Measurements from ENCODE around the gene DPEP1. TPM values are rescaled to one million over a fixed set of nuclear protein-coding genes. Genes with fewer than 3 reads are reported as not detected.

Gene DPEP1
- polyA plus RNA-seq, 5 donors, result 4.6 to 13.1 (median 7.0) TPM

DNA sequence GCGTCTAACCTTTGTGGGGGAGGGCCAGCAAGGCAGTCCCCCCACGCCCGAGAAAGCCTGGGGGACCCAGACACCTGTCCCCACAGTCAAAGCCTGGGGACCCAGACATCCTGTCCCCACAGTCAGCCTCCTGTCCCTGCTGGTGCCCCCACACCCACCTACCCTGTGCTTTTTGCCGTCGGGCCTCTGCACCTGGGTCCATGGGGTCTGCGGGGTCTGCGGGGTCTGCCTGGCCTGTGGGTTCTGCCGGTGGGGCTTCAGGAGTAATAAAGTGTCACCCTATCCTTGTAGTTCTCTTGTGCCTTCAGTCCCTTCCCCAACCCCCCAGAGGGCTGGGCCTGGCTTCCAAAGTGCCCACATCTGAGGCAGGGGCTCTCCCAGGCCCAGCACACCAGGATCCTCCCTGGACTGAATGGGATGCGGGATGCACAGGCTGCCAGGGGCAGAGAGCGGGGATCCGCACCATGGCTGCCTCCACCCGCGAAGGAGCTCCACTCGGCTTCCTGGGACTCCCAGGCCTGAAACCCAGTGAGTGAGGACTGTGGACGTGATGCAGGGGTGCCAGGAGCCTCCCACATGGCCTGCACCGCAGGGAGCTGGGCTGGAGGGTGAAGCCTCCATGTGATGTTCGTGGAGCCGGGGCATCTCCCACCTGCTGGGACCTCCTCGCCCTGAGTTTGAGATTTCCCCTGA is 16.3 kb upstream of the DPEP1 start:
- DNase-seq, result no peak

GRCh38 chr16:89598199-89598598 is 15.2 kb upstream of the DPEP1 start:
- DNase-seq, result no peak

- DNase-seq, result no peak
These were observed 14.0 kb upstream of the DPEP1 start for GRCh38 chr16:89599451-89599858.

DNA sequence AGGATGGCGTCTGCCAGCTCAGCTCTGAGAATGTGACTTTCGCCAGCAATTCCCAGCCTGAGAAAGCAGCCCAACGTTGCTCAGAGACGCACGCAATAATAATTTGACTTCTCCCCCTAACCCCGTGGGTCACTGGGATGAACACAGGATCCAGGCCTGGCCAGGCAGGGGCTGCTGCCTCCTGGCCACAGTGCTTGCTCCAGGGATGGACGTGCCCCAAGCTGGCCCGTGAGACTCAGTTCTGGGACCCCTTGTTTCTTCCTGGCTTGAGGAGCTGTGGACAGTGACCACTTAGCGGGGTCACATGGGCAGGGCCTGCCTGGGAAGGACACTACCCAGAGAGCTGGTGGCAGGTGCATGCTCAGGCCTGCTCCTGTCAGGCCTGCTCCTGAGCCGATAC is 13.5 kb upstream of the DPEP1 start:
- no peak for DNase-seq

DNA sequence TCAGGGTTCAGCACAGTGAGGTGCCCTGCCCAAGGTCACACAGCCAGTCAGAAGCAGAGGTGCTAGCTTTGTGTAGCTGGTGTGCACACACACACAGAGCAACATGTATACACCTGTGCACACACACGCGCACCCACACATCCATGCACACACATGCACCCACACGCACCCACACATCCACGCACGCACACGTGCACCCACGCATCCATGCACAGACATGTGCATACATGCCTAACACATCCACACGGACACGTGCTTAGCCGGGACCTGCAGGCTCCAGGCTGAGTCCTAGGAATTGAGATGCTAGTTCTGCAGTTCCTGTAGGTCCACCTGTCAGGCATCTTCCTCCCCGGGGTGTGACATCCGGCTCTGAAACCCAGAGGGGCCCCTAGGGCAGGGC is 13.0 kb upstream of the DPEP1 start:
- no peak for DNase-seq

DNA sequence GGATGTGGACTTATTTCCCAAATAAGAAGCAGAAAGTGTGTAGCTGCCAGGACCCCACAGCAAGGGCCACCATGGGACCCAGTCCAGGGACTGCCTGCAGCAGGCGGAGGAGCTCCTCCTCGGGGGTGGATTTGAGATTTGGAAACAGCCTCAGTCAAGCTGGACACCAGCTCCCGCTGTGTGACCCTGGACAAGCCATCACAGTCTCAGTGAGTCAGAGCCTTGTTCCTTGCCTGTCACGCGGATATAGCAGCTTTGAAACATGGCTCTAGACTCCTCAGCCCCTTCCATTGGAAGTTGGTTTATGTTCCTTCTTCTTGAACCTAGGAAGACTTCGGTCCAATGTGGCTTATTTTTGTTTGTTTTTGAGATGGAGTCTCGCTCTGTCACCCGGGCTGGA is 12.5 kb upstream of the DPEP1 start:
- DNase-seq, result no peak

- DNase-seq, result no peak
These were observed 11.6 kb upstream of the DPEP1 start for GRCh38 chr16:89601906-89602272.

- DNase-seq, result no peak
These were observed 11.0 kb upstream of the DPEP1 start for GRCh38 chr16:89602273-89602951.

DNA sequence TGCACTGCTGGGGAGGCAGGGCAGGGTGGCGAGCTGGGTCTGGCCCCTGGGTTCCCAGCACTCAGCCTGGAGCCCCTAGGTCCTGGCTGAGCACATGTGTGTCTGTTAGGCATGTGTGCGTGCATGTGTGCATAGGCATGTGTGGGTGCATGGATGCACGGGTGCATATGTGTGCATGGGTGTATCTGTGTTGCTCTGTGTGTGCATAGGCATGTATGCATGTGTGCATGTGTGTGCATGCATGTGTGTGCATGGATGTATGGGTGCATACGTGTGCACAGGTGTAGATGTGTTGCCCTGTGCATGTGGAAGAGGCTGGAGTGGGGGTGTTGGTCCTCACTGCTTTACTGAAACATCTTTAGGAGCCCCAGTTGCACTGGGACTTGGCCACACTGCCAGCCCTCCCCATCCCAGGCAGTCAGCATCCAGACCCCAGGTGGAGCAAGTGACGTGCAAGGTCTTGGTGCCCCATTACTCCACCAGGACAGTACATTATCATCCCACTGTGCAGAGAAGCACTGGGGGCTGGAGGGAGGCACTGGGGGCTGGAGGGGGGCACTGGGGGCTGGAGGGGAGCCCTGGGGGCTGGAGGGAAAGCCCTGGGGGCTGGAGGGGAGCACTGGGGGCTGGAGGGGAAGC is 10.4 kb upstream of the DPEP1 start:
- no peak for DNase-seq

GRCh38 chr16:89604764-89605163 is 8.7 kb upstream of the DPEP1 start:
- DNase-seq, result no peak

GRCh38 chr16:89605186-89605970 is 8.1 kb upstream of the DPEP1 start:
- no peak for DNase-seq

DNA sequence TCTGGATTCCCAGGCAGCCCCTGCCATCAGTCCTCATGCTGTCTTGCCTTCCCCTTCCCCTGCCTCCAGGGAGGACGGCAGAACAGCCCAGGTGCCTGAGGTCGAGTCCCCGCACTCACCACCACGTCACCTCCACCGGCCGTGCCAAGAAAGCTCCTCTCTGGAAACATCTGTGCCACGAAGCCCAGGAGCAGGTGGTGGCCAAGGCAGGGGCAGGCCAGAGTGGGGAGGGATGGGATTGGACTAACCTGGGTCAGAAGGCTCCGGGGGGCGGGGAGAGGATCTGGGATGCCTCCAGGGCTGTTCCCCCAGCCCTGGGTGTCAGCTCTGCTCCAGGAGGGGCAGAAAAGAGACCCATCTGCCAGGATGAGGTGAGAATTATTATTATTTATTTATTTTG is 7.4 kb upstream of the DPEP1 start:
- no peak for DNase-seq

DNA sequence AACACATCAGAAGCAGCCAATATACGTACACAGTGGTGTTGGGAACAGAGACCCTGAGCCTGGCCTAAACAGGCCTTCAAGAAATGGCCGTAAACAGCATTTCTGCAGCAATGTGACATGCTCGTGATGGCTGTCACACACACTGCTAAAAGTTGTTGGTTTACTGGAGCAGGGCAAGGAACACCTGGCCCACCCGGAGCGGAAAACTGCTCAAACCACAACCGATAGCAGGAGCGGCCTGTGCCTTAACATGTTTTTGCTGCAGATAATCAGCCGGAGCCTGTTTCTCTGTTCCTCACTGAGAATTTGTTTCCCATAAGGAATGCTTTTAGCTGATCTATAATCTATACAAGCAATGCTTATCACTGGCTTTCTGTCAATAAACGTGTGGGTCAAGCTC is 6.0 kb upstream of the DPEP1 start:
- DNase-seq, result no peak

DNA sequence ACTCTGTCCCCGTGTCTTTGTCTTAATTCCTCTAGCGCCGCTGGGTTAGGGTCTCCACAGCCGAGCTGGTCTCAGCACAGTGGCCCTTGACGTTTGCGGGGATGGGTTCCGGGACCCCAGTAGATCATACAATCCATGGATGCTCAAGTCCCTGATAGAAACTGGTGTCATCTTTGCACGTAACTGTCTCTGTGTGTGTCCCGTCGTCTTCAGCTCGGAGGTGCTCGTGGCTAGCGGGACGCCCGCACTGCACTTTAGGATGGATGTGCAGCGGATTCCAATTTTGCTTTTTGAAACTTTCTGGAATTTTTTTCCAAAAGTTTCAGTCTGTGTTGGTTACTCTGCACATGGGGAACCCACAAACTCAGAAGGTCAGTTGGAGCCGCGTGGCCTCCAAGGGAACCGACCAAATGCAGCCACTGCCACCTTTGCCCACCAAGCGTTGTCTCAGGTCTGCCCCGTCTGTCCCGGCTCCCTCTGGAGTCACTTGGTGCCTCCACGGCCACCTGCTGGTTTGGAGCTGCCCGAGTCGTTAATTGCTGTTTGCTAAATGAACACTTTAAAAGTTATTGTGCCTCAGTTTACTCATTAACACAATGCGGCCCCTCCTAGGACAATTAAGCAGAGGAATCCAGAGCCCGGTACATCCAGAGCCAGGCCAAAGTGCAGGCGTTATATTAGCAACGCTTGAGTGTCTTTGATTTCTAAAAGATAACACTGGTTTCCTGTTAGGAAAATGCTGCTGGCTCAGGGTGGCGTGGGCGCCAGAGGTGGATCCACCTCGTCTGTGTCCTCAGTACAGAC is 5.3 kb upstream of the DPEP1 start:
- no peak for DNase-seq

DNA sequence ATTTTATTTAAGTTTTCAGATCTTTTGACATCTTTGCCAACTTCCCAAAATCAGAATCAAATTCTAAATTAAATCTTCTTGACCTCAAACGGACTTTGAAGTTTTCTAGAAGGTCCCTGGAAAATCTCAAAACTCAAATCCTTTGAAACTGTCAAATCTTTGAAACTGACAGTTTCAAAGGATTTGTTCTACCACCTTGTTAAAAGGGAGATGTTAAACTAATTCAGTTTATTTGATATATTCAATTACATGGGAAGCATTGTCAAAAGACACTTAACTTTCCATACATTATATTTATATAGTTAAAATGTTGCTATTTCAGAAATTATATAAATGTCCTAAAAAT is 3.4 kb upstream of the DPEP1 start:
- DNase-seq, result no peak

- no peak for DNase-seq
These were observed 851 bp upstream of the DPEP1 start for GRCh38 chr16:89612415-89613166.

DNA sequence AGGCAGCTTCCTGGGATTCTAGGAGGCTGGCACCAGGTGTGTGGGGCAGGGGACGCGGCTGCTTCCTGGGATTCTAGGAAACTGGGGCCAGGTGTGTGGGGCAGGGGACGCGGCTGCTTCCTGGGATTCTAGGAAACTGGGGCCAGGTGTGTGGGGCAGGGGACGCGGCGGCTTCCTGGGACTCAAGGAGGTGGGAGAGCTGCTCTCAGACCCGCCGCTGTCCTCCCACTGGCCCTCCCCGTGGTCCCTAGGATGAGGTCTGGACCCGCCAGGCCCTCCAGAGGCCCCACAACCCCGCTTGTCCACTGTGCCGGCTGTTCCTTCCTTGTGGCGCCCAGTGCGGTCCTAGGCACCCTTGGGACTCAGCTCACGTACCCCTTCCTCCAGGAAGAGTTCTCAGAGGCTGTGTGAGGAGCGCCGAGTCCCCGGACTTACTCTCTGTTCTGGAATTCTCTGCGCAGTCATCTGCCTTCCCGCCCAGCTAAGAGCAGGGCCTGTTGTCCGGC is 565 bp downstream of the DPEP1 start:
- DNase-seq, result no peak

DNA sequence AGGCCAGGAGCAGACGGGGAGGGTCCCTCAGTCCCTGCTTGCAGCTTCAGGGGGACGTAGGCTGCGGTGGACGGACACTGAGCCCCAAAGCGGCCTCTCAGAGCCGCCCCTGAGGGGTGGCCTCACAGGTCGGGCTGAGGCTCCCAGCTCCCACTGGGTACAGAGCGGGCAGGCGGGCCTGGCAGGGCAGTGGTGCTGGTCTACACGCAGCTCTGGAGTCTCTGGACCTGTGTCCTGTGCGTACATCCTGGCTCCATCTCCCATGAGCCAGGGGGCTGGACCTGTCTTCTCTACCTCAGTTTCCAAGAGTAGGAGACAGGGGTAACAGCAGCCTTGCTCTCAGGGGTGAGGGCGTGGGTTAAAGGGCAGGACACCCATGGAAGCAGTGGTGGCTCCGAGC is 1.7 kb downstream of the DPEP1 start:
- no peak for DNase-seq

GRCh38 chr16:89615596-89616090 is 2.2 kb downstream of the DPEP1 start:
- DNase-seq, result no peak

GRCh38 chr16:89616623-89617022 is 3.2 kb downstream of the DPEP1 start:
- no peak for DNase-seq

GRCh38 chr16:89617036-89617435 is 3.6 kb downstream of the DPEP1 start:
- no peak for DNase-seq
